ENCODE measurements around the gene ULBP1. TPM values are rescaled to one million over a fixed set of nuclear protein-coding genes. Genes with fewer than 3 reads are reported as not detected.

Gene ULBP1
- total RNA-seq = 0.88 and 2.6 TPM in 2 replicates

GRCh38 chr6:149963462-149964307 is at the start of gene ULBP1:
Gene ULBP1 (plus strand): TSS chr6:149963943. CDS start chr6:149964050, 107 bp downstream.

GRCh38 chr6:149922642-149923326 is 41.0 kb upstream of the ULBP1 start, which contains the start of gene RAET1G:
Gene RAET1G (minus strand): TSS chr6:149923121. CDS start chr6:149923010, 111 bp downstream.

GRCh38 chr6:149941583-149942460 is 21.9 kb upstream of the ULBP1 start, which contains the start of gene ULBP2:
Gene ULBP2 (plus strand): TSS chr6:149942014. CDS start chr6:149942073, 59 bp downstream.

Other genes starting within 250 kb of the ULBP1 start
- 13.3 and 19.3 TPM in 2 replicates for gene LATS1, start 245.8 kb upstream of the ULBP1 start, total RNA-seq
- 19.6 and 21.3 TPM in 2 replicates for gene NUP43, start 217.4 kb upstream of the ULBP1 start, total RNA-seq
- 90.1 and 121 TPM in 2 replicates for gene PCMT1, start 214.2 kb upstream of the ULBP1 start, total RNA-seq
- 51.3 and 60.8 TPM in 2 replicates for gene LRP11, start 99.6 kb upstream of the ULBP1 start, total RNA-seq
- 0.24 TPM in 1 of 2 replicates, not detected in the other for gene RAET1E, start 65.8 kb upstream of the ULBP1 start, total RNA-seq
- gene RAET1G, start 40.8 kb upstream of the ULBP1 start, total RNA-seq = 0.13 and 0.24 TPM in 2 replicates
- 0.24 and 4.4 TPM in 2 replicates for gene ULBP2, start 21.9 kb upstream of the ULBP1 start, total RNA-seq
- not detected in 2 replicates for gene RAET1L, start 61.6 kb downstream of the ULBP1 start, total RNA-seq
- 4.7 and 6.5 TPM in 2 replicates for gene ULBP3, start 105.2 kb downstream of the ULBP1 start, total RNA-seq
- 1.8 TPM in 1 of 2 replicates, not detected in the other for gene PPP1R14C, start 179.1 kb downstream of the ULBP1 start, total RNA-seq

Data from epithelial cell of alveolus of lung (primary cell).